ENCODE measurements around the gene PRICKLE1.

PRICKLE1 gene

GRCh38 chr12:42630314-42630713 lies 40.8 kb upstream of the PRICKLE1 start:
- no peak for DNase-seq (ENCODE audit: low spot score)
- ChIA-PET POLR2A (ENCODE audit: low non-redundant PET) (no interaction called here), CTCF (no interaction called here)
- H3K27ac ChIP-seq, result no peak overlapping the region
- TF ChIP-seq CTCF (conservative IDR thresholded peaks at IDR 0.05; ENCODE audit: low read depth), result no peak

- CTCF ChIA-PET, result interaction anchor here (0.5 kb wide), 1 partner anchor 314 kb away, joined by 3 read pairs; no protein-coding TSS in a partner anchor
- H3K27ac ChIP-seq, result no peak overlapping the region
- no peak for TF ChIP-seq CTCF (conservative IDR thresholded peaks at IDR 0.05; ENCODE audit: low read depth)
- no peak for DNase-seq (ENCODE audit: low spot score)
- POLR2A ChIA-PET (ENCODE audit: low non-redundant PET), result no interaction called here
Measured at GRCh38 chr12:42627151-42627550, 37.6 kb upstream of the PRICKLE1 start.

GRCh38 chr12:42625611-42626010 lies 36.1 kb upstream of the PRICKLE1 start:
- no peak for TF ChIP-seq CTCF (conservative IDR thresholded peaks at IDR 0.05; ENCODE audit: low read depth)

GRCh38 chr12:42617622-42618021 lies 28.1 kb upstream of the PRICKLE1 start:
- H3K27ac ChIP-seq, result no peak overlapping the region
- POLR2A ChIA-PET (ENCODE audit: low non-redundant PET), result no interaction called here

More at GRCh38 chr12:42625611-42626010, 36.1 kb upstream of the PRICKLE1 start:
- no peak overlapping the region for H3K27ac ChIP-seq
- ChIA-PET POLR2A (ENCODE audit: low non-redundant PET) (no interaction called here), CTCF (interaction anchor here (0.6 kb wide), 2 partner anchors 86 to 110 kb away, joined by 3 to 5 read pairs; no protein-coding TSS in a partner anchor)
- peak; percentile 4 for DNase-seq (ENCODE audit: low spot score)

GRCh38 chr12:42615006-42615405 lies 25.5 kb upstream of the PRICKLE1 start:
- H3K27ac ChIP-seq, result no peak overlapping the region
- no peak for TF ChIP-seq CTCF (conservative IDR thresholded peaks at IDR 0.05; ENCODE audit: low read depth)
- ChIA-PET CTCF (no interaction called here), POLR2A (ENCODE audit: low non-redundant PET) (no interaction called here)
- DNase-seq (ENCODE audit: low spot score), result no peak

More at GRCh38 chr12:42617622-42618021, 28.1 kb upstream of the PRICKLE1 start:
- no peak for TF ChIP-seq CTCF (conservative IDR thresholded peaks at IDR 0.05; ENCODE audit: low read depth)
- DNase-seq (ENCODE audit: low spot score), result no peak
- CTCF ChIA-PET, result no interaction called here

- TF ChIP-seq CTCF (conservative IDR thresholded peaks at IDR 0.05; ENCODE audit: low read depth), result no peak
- POLR2A ChIA-PET (ENCODE audit: low non-redundant PET), result no interaction called here
Measured at GRCh38 chr12:42612231-42612613, 22.7 kb upstream of the PRICKLE1 start.

More at GRCh38 chr12:42612231-42612613, 22.7 kb upstream of the PRICKLE1 start:
- no peak for DNase-seq (ENCODE audit: low spot score)
- no peak overlapping the region for H3K27ac ChIP-seq
- CTCF ChIA-PET, result interaction anchor here (0.6 kb wide), 1 partner anchor 287 kb away, joined by 3 read pairs; the partner anchor contains the start of gene ZCRB1

Measured in RWPE1 (cell line).